ENCODE data around the gene RSF1. TPM values are rescaled to one million over a fixed set of nuclear protein-coding genes. Genes with fewer than 3 reads are reported as not detected.

RSF1 gene
- total and polyA plus RNA-seq, 11 donors: 11.2 to 49.2 (median 42.8) TPM

DNA sequence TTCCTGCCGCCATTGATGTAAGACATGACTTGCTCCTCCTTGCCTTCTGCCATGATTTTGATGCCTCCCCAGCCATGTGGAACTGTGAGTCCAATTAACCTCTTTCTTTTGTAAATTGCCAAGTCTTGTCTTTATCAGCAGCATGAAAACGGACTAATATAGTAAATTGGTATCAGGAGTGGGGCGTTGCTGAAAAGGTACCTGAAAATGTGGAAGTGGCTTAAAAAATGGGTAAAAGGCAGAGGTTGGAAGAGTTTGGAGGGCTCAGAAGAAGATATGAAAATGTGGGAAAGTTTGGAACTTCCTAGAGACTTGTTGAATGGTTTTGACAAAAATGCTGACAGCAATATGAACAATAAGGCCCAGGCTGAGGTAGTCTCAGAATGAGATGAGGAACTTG is 89.7 kb downstream of the RSF1 start:
- 96 to 99% (median 98%) methylated on average over 3 of the region's 3 CpGs for WGBS, 4 donors
- ATAC-seq: no peak
- peaks cover 0 to 10% (median 0%) of the 10 kb centered on the region in 12 donors for H3K4me1 ChIP-seq

DNA sequence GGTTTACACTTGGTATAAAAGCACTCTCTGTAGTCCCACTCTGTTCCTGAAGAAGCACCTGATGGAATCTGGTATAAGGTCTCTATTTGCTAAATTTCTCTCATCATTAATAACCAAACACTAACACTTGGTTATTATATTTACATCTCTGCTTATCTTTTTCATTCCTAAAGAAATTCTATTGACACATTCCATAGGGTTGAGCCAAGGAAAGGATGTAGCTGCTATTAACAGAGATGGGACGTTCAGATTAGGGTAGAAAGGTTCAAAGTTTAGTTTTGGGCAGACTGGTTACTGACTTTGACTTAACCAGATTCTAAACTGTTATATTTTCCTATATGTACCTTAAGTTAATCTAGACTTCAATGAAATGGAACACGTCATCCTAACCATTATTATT is 91.5 kb downstream of the RSF1 start:
- DNase-seq (no peak), ATAC-seq (no peak)
- intact Hi-C loops (cut with DNase I): no loop called here
- peaks cover 0 to 20% (median 10%) of the 10 kb centered on the region in 12 donors for H3K9me3 ChIP-seq
- H3K27ac ChIP-seq: no peak overlapping the region
- TF ChIP-seq, protein P1, sequence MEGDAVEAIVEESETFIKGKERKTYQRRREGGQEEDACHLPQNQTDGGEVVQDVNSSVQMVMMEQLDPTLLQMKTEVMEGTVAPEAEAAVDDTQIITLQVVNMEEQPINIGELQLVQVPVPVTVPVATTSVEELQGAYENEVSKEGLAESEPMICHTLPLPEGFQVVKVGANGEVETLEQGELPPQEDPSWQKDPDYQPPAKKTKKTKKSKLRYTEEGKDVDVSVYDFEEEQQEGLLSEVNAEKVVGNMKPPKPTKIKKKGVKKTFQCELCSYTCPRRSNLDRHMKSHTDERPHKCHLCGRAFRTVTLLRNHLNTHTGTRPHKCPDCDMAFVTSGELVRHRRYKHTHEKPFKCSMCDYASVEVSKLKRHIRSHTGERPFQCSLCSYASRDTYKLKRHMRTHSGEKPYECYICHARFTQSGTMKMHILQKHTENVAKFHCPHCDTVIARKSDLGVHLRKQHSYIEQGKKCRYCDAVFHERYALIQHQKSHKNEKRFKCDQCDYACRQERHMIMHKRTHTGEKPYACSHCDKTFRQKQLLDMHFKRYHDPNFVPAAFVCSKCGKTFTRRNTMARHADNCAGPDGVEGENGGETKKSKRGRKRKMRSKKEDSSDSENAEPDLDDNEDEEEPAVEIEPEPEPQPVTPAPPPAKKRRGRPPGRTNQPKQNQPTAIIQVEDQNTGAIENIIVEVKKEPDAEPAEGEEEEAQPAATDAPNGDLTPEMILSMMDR (IDR thresholded peaks at IDR 0.05): no peak
- TF ChIP-seq POLR2A (IDR thresholded peaks at IDR 0.05): no peak
- H3K4me1 ChIP-seq: peaks cover 0 to 10% (median 0%) of the 10 kb centered on the region in 12 donors
- H3K36me3 ChIP-seq: peaks cover 0 to 30% (median 16%) of the 10 kb centered on the region in 9 donors
- 93 to 100% (median 95%) methylated on average over 2 of the region's 2 CpGs for WGBS, 4 donors
- H3K27me3 ChIP-seq: no peaks in the 10 kb centered on the region
- H3K4me3 ChIP-seq: no peak overlapping the region

More for the DNA sequence above, 89.7 kb downstream of the RSF1 start:
- no peak for DNase-seq
- intact Hi-C loops (cut with DNase I): no loop called here
- TF ChIP-seq, protein P1 (IDR thresholded peaks at IDR 0.05): no peak
- no peak for TF ChIP-seq POLR2A (IDR thresholded peaks at IDR 0.05)
- H3K27ac ChIP-seq: no peak overlapping the region
- H3K36me3 ChIP-seq: peaks cover 0 to 25% (median 12%) of the 10 kb centered on the region in 9 donors
- H3K27me3 ChIP-seq: no peaks in the 10 kb centered on the region
- H3K4me3 ChIP-seq: no peak overlapping the region
- peaks cover 0 to 20% (median 10%) of the 10 kb centered on the region in 12 donors for H3K9me3 ChIP-seq

DNA sequence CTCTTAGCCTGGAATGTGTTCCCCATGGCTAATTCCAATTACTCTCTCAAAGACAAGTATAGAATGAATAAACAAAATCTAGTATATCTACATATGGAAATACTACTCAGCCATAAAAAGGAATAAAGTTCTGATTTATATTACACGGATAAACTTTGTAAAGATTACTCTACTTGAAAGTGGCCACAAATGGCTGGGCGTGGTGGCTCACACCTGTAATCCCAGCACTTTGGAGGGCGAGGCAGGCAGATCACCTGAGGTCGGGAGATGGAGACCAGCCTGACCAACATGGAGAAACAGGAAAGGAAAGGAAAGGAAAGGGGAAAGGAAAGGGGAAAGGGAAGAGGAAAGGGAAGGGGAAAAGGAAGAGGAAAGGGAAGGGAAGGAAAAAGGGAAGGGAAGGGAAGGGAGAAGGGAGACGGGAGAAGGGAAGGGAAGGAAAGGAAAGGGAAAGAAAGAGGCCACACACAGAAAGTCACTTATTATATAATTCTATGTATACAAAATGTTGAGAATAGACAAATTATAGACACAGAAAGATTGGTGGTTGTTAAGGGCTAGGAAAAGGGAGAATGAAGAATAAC is 92.2 kb downstream of the RSF1 start:
- Histone ChIP-seq H3K4me3 (no peak overlapping the region), H3K27me3 (no peaks in the 10 kb centered on the region), H3K4me1 (peaks cover 0 to 10% (median 0%) of the 10 kb centered on the region in 12 donors), H3K9me3 (peaks cover 0 to 20% (median 10%) of the 10 kb centered on the region in 12 donors), H3K27ac (no peak overlapping the region), H3K36me3 (peaks cover 0 to 31% (median 23%) of the 10 kb centered on the region in 9 donors)
- no peak for DNase-seq
- ATAC-seq: no peak
- WGBS, 4 donors: 91 to 94% (median 93%) methylated on average over 5 of the region's 5 CpGs
- no peak for TF ChIP-seq POLR2A (IDR thresholded peaks at IDR 0.05)
- TF ChIP-seq, protein P1 (IDR thresholded peaks at IDR 0.05): no peak
- intact Hi-C loops (cut with DNase I): no loop called here

DNA sequence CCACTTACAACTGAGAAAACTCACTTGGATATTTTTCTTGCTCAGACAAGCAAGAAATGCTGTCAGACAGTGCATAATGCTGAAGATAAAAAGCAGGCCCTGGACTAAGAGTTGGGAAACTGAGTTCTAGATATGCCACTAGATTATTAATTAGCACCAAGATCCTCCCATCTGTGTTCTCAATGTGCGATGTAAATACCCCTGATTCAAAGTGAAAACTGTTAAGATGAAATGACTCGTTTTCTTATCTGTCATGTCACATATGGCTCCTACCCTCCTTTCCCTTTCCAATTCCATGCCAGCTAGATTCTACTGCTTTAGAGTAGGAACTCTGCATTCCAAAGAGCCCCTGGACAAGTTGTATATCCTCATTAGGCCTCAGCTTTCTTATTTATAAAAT is 94.0 kb downstream of the RSF1 start:
- intact Hi-C loops (cut with DNase I): no loop called here
- Histone ChIP-seq H3K36me3 (peaks cover 0 to 46% (median 36%) of the 10 kb centered on the region in 9 donors), H3K27ac (no peak overlapping the region), H3K27me3 (no peaks in the 10 kb centered on the region), H3K9me3 (peaks cover 0 to 16% (median 10%) of the 10 kb centered on the region in 12 donors), H3K4me3 (no peak overlapping the region), H3K4me1 (peaks cover 0 to 10% (median 0%) of the 10 kb centered on the region in 12 donors)
- TF ChIP-seq, protein P1 (IDR thresholded peaks at IDR 0.05): no peak
- TF ChIP-seq POLR2A (IDR thresholded peaks at IDR 0.05): no peak
- DNase-seq (no peak), ATAC-seq (no peak)
- WGBS, 4 donors: 65 to 76% (median 71%) methylated on average over 2 of the region's 2 CpGs
